ENCODE results near the gene CST4. TPM values are rescaled to one million over a fixed set of nuclear protein-coding genes. Genes with fewer than 3 reads are reported as not detected.
"Not testable (repeated sequence)": the region's sequence is repeated elsewhere in the genome, so short reads cannot be mapped to it uniquely, and the experiment has no call there.

Gene CST4
- total and polyA plus RNA-seq, 2 experiments from 2014 or later, result 0.23 TPM; not detected in 1

- Histone ChIP-seq H3K79me2 (no peaks in the 10 kb centered on the region), H2AFZ (no peak overlapping the region), H3K4me1 (ENCODE audit: insufficient read depth) (no peaks in the 10 kb centered on the region), H3K9me2 (replicated peaks; ENCODE audit: insufficient read depth) (no peaks in the 10 kb centered on the region), H3K4me2 (no peak overlapping the region), H4K20me1 (ENCODE audit: insufficient read depth, poor library complexity, severe bottlenecking) (no peaks in the 10 kb centered on the region), H3K27ac (no peak overlapping the region), H3K4me3 (no peak overlapping the region), H3K36me3 (replicated peaks; ENCODE audit: insufficient read depth, low read depth) (no peaks in the 10 kb centered on the region), H3K9me3 (ENCODE audit: low read depth) (no peaks in the 10 kb centered on the region), H3K27me3 (no peaks in the 10 kb centered on the region)
- no peak for TF ChIP-seq EZH2 (IDR thresholded peaks at IDR 0.05; ENCODE audit: borderline replicate concordance)
- TF ChIP-seq EZH2phosphoT487 (IDR thresholded peaks at IDR 0.05; ENCODE audit: low read depth, severe bottlenecking, unreplicated experiment), result no peak
- no peak for DNase-seq (ENCODE audit: low spot score)
- WGBS (ENCODE audit: low lambda C conversion rate, missing lambda C conversion rate), result 93% methylated on average over 3 of the region's 3 CpGs
Observed at GRCh38 chr20:23725102-23725501, 36.3 kb upstream of the CST4 start.

GRCh38 chr20:23723659-23724307 is 34.9 kb upstream of the CST4 start:
- H3K27me3 ChIP-seq; H3K27ac ChIP-seq; H3K79me2 ChIP-seq; H3K9me3 ChIP-seq (ENCODE audit: low read depth); H3K4me3 ChIP-seq; H4K20me1 ChIP-seq (ENCODE audit: insufficient read depth, poor library complexity, severe bottlenecking); H3K9me2 ChIP-seq (replicated peaks; ENCODE audit: insufficient read depth); H3K36me3 ChIP-seq (replicated peaks; ENCODE audit: insufficient read depth, low read depth); H3K4me2 ChIP-seq; H2AFZ ChIP-seq; H3K4me1 ChIP-seq (ENCODE audit: insufficient read depth): not testable (repeated sequence)
- WGBS (ENCODE audit: low lambda C conversion rate, missing lambda C conversion rate), result 64% methylated on average over 2 of the region's 2 CpGs
- TF ChIP-seq CTCF (IDR thresholded peaks at IDR 0.05; ENCODE audit: poor library complexity), result peak; percentile 44
- DNase-seq (ENCODE audit: low spot score), result peak; percentile 38

- DNase-seq (ENCODE audit: low spot score); H3K79me2 ChIP-seq; H3K27me3 ChIP-seq; H3K4me3 ChIP-seq; H3K27ac ChIP-seq; H3K4me2 ChIP-seq; H3K4me1 ChIP-seq (ENCODE audit: insufficient read depth); H3K9me3 ChIP-seq (ENCODE audit: low read depth); H2AFZ ChIP-seq; H3K36me3 ChIP-seq (replicated peaks; ENCODE audit: insufficient read depth, low read depth); H3K9me2 ChIP-seq (replicated peaks; ENCODE audit: insufficient read depth); H4K20me1 ChIP-seq (ENCODE audit: insufficient read depth, poor library complexity, severe bottlenecking): not testable (repeated sequence)
- WGBS (ENCODE audit: low lambda C conversion rate, missing lambda C conversion rate), result 74% methylated on average over 5 of the region's 5 CpGs
Observed at GRCh38 chr20:23722851-23723250, 34.0 kb upstream of the CST4 start.

- no peak overlapping the region for H3K27ac ChIP-seq
- no peak overlapping the region for H2AFZ ChIP-seq
- no peaks in the 10 kb centered on the region for H3K36me3 ChIP-seq (replicated peaks; ENCODE audit: insufficient read depth, low read depth)
- TF ChIP-seq CTCF (IDR thresholded peaks at IDR 0.05; ENCODE audit: poor library complexity) (no peak), EZH2phosphoT487 (IDR thresholded peaks at IDR 0.05; ENCODE audit: low read depth, severe bottlenecking, unreplicated experiment) (no peak), EZH2 (IDR thresholded peaks at IDR 0.05; ENCODE audit: borderline replicate concordance) (no peak)
- no peak for DNase-seq (ENCODE audit: low spot score)
- H3K4me2 ChIP-seq, result no peak overlapping the region
- H3K4me3 ChIP-seq, result no peak overlapping the region
- H3K9me3 ChIP-seq (ENCODE audit: low read depth), result no peaks in the 10 kb centered on the region
- no peaks in the 10 kb centered on the region for H3K4me1 ChIP-seq (ENCODE audit: insufficient read depth)
- no peaks in the 10 kb centered on the region for H3K9me2 ChIP-seq (replicated peaks; ENCODE audit: insufficient read depth)
- no peaks in the 10 kb centered on the region for H3K27me3 ChIP-seq
- no peaks in the 10 kb centered on the region for H3K79me2 ChIP-seq
- H4K20me1 ChIP-seq (ENCODE audit: insufficient read depth, poor library complexity, severe bottlenecking), result no peaks in the 10 kb centered on the region
- WGBS (ENCODE audit: low lambda C conversion rate, missing lambda C conversion rate), result 61% methylated on average over 1 of the region's 1 CpG
Observed at GRCh38 chr20:23721962-23722361, 33.1 kb upstream of the CST4 start.

- H2AFZ ChIP-seq; H3K9me3 ChIP-seq (ENCODE audit: low read depth); H3K27ac ChIP-seq; H4K20me1 ChIP-seq (ENCODE audit: insufficient read depth, poor library complexity, severe bottlenecking); H3K9me2 ChIP-seq (replicated peaks; ENCODE audit: insufficient read depth); H3K4me3 ChIP-seq; H3K4me2 ChIP-seq; H3K79me2 ChIP-seq; H3K36me3 ChIP-seq (replicated peaks; ENCODE audit: insufficient read depth, low read depth); H3K27me3 ChIP-seq; DNase-seq (ENCODE audit: low spot score); H3K4me1 ChIP-seq (ENCODE audit: insufficient read depth): not testable (repeated sequence)
- 37% methylated on average over 9 of the region's 9 CpGs for WGBS (ENCODE audit: low lambda C conversion rate, missing lambda C conversion rate)
Observed at GRCh38 chr20:23719351-23719750, 30.5 kb upstream of the CST4 start.

- H2AFZ ChIP-seq; H3K9me2 ChIP-seq (replicated peaks; ENCODE audit: insufficient read depth); H3K4me2 ChIP-seq; H3K4me1 ChIP-seq (ENCODE audit: insufficient read depth); H4K20me1 ChIP-seq (ENCODE audit: insufficient read depth, poor library complexity, severe bottlenecking); H3K27ac ChIP-seq; H3K36me3 ChIP-seq (replicated peaks; ENCODE audit: insufficient read depth, low read depth); DNase-seq (ENCODE audit: low spot score); H3K9me3 ChIP-seq (ENCODE audit: low read depth); H3K4me3 ChIP-seq; H3K79me2 ChIP-seq; H3K27me3 ChIP-seq: not testable (repeated sequence)
Observed at GRCh38 chr20:23711778-23712177, 22.9 kb upstream of the CST4 start.

All from hepatocyte (in vitro differentiated cells).